Ishikawa (cell line): Measurements from ENCODE around the gene SLC35E3.

Experiments used
- CEBPB ChIP-seq: IDR thresholded peaks from 2 replicates; pipeline ENCODE4 v1.6.1; 2012
- CREB1 ChIP-seq: IDR thresholded peaks from 2 replicates; pipeline ENCODE4 v1.6.1; 2012; ENCODE audit warnings: low read depth
- EGR1 ChIP-seq: IDR thresholded peaks from 2 replicates; pipeline ENCODE4 v1.6.1; 2012
- EP300 ChIP-seq: IDR thresholded peaks from 2 replicates; pipeline ENCODE4 v1.6.1; 2012; ENCODE audit warnings: borderline replicate concordance
- FOXM1 ChIP-seq: IDR thresholded peaks from 2 replicates; pipeline ENCODE4 v1.6.1; 2012; ENCODE audit warnings: low read depth, borderline replicate concordance
- MAX ChIP-seq: IDR thresholded peaks from 2 replicates; pipeline ENCODE4 v1.6.1; 2012
- NFIC ChIP-seq: IDR thresholded peaks from 2 replicates; pipeline ENCODE4 v1.6.1; 2012
- RAD21 ChIP-seq: IDR thresholded peaks from 2 replicates; pipeline ENCODE4 v1.6.1; 2012; ENCODE audit warnings: low read depth
- REST ChIP-seq: IDR thresholded peaks from 2 replicates; pipeline ENCODE4 v1.6.1; 2012; ENCODE audit warnings: low read depth, mild to moderate bottlenecking
- TAF1 ChIP-seq: IDR thresholded peaks from 2 replicates; pipeline ENCODE4 v1.6.1; 2012; ENCODE audit warnings: low read depth, mild to moderate bottlenecking
- TCF12 ChIP-seq: IDR thresholded peaks from 2 replicates; pipeline ENCODE4 v1.6.1; 2012; ENCODE audit warnings: low read depth
- TEAD4 ChIP-seq: IDR thresholded peaks from 2 replicates; pipeline ENCODE4 v1.6.1; 2012
- USF1 ChIP-seq: IDR thresholded peaks from 2 replicates; pipeline ENCODE4 v1.6.1; 2012
- YY1 ChIP-seq: IDR thresholded peaks from 2 replicates; pipeline ENCODE4 v1.6.1; 2012; ENCODE audit warnings: low read depth
- ZBTB7A ChIP-seq: IDR thresholded peaks from 2 replicates; pipeline ENCODE4 v1.6.1; 2012; ENCODE audit warnings: low read depth

The SLC35E3 gene

GRCh38 chr12:68766646-68767045 is 20.7 kb downstream of the SLC35E3 start:
- no peak for TF ChIP-seq TEAD4
- no peak for TF ChIP-seq MAX
- TF ChIP-seq TCF12: no peak
- no peak for TF ChIP-seq YY1
- no peak for TF ChIP-seq CREB1
- no peak for TF ChIP-seq EGR1

GRCh38 chr12:68767191-68767590 is 21.2 kb downstream of the SLC35E3 start:
- TF ChIP-seq CREB1: no peak
- TF ChIP-seq MAX: no peak
- no peak for TF ChIP-seq FOXM1
- no peak for TF ChIP-seq TCF12
- no peak for TF ChIP-seq EP300
- TF ChIP-seq ZBTB7A: no peak
- TF ChIP-seq YY1: no peak
- no peak for TF ChIP-seq TEAD4
- TF ChIP-seq USF1: no peak

GRCh38 chr12:68768431-68768939 is 22.5 kb downstream of the SLC35E3 start:
- TF ChIP-seq REST (no peak), EP300 (no peak), EGR1 (no peak), TEAD4 (no peak)

GRCh38 chr12:68769941-68770340 is 24.0 kb downstream of the SLC35E3 start:
- TF ChIP-seq NFIC (no peak), EGR1 (no peak), MAX (no peak), YY1 (no peak), CEBPB (no peak), TCF12 (no peak), EP300 (no peak), CREB1 (no peak), TEAD4 (no peak), USF1 (no peak), RAD21 (no peak), ZBTB7A (no peak)

- TF ChIP-seq TEAD4 (no peak), EGR1 (no peak), TAF1 (no peak), MAX (no peak), CEBPB (no peak), REST (no peak), ZBTB7A (no peak), TCF12 (no peak), USF1 (no peak), YY1 (no peak), CREB1 (no peak), RAD21 (no peak)
Observed at GRCh38 chr12:68771223-68771925, 25.4 kb downstream of the SLC35E3 start.

- TF ChIP-seq MAX (no peak), EP300 (no peak), FOXM1 (no peak), TCF12 (no peak), YY1 (no peak), TEAD4 (no peak), ZBTB7A (no peak)
Observed at GRCh38 chr12:68772714-68773113, 26.7 kb downstream of the SLC35E3 start.
